CD4-positive, alpha-beta T cell (primary cell): ENCODE results near the gene ZFP14. TPM values are rescaled to one million over a fixed set of nuclear protein-coding genes. Genes with fewer than 3 reads are reported as not detected.

Source experiments
- ATAC-seq: fragments of 200-7000 bp; cut with Tn5 transposase; one replicate; pipeline ENCODE4 v1.10.0; 2022; ENCODE audit warnings: mild to moderate bottlenecking; ENCODE audit not compliant: poor library complexity
- CTCF ChIA-PET: fragments of 350-600 bp; sonication (Branson Sonifier 250); formaldehyde crosslinking; loops from one replicate; lab custom pipeline; 2021; ENCODE audit warnings: antibody characterized with exemption, inconsistent platforms; lab: Charles Lee
- POLR2A ChIA-PET: fragments of 350-600 bp; sonication (Branson Sonifier 250); formaldehyde crosslinking; loops from one replicate; lab custom pipeline; 2021; ENCODE audit warnings: antibody characterized with exemption, inconsistent platforms; lab: Charles Lee
- DNase-seq, 14 experiments: peaks; one replicate each; pipeline ENCODE4 v3.0.0-alpha.2; 2013 to 2020; ENCODE audit warnings: mixed read lengths in 2 of 14
- H3K27ac ChIP-seq, 2 donors: one replicate each; pipeline versions ENCODE4 v1.5.1 to v1.7.0; 2013; ENCODE audit warnings: low read length in 2 of 2, low read depth in 1 of 2, mild to moderate bottlenecking in 1 of 2
- H3K27me3 ChIP-seq, 2 experiments: 1 replicate in 1 of 2; 2 replicates in 1 of 2; pipeline versions ENCODE4 v1.6.1 to v1.7.0; 2013; ENCODE audit warnings: low read length in 2 of 2, control low read depth in 1 of 2, mild to moderate bottlenecking in 1 of 2, moderate library complexity in 1 of 2; ENCODE audit not compliant: insufficient read depth in 2 of 2, control insufficient read depth in 1 of 2
- H3K36me3 ChIP-seq: one replicate; pipeline ENCODE4 v1.6.1; 2013; ENCODE audit warnings: low read length, control low read depth; ENCODE audit not compliant: insufficient read depth
- H3K4me1 ChIP-seq: one replicate; pipeline ENCODE4 v1.6.1; 2013; ENCODE audit warnings: low read length, control low read depth; ENCODE audit not compliant: insufficient read depth
- H3K4me3 ChIP-seq: one replicate; pipeline ENCODE4 v1.5.1; 2013; ENCODE audit warnings: mild to moderate bottlenecking, low read length, moderate library complexity
- H3K9me3 ChIP-seq, 2 experiments: 1 replicate in 1 of 2; 2 replicates in 1 of 2; pipeline versions ENCODE4 v1.6.1 to v1.7.0; 2013; ENCODE audit warnings: low read length in 2 of 2, mild to moderate bottlenecking in 2 of 2, control low read depth in 1 of 2, moderate library complexity in 1 of 2; ENCODE audit not compliant: control insufficient read depth in 1 of 2, insufficient read depth in 1 of 2
- H3K27ac Mint-ChIP-seq: one replicate; pipeline ENCODE4 v1.8.0; 2020; ENCODE audit warnings: mixed read lengths
- H3K27me3 Mint-ChIP-seq: one replicate; pipeline ENCODE4 v1.8.0; 2021; ENCODE audit warnings: mixed read lengths
- H3K36me3 Mint-ChIP-seq: one replicate; pipeline ENCODE4 v1.8.0; 2021; ENCODE audit warnings: low read depth, mixed read lengths
- H3K4me1 Mint-ChIP-seq: one replicate; pipeline ENCODE4 v1.8.0; 2021; ENCODE audit warnings: low read depth, mixed read lengths
- H3K4me3 Mint-ChIP-seq: one replicate; pipeline ENCODE4 v1.8.0; 2020; ENCODE audit warnings: mild to moderate bottlenecking, mixed read lengths
- H3K9me3 Mint-ChIP-seq: one replicate; pipeline ENCODE4 v1.8.0; 2020; ENCODE audit warnings: mixed read lengths
- intact Hi-C, 2 experiments: fragments of 100-400 bp; cut with DNase I in 1 of 2; cut with micrococcal nuclease in 1 of 2; formaldehyde crosslinking; loops; one replicate each; pipeline versions ENCODE4 v1.15.1 to v1.9.0; 2023 to 2025; cut with DNase I, micrococcal nuclease
- total RNA-seq, 174 experiments: library from RNA in 2 of 174; stranded (reverse) in 2 of 174; gene quantifications; one replicate each; pipeline ENCODE4 v1.2.3 and lab custom pipeline; 2021 to 2026
- TF ChIP-seq, protein P1 (sequence below): fragments of 200-600 bp; IDR thresholded peaks from one replicate; pipeline ENCODE4 v1.8.0; 2022; ENCODE audit warnings: antibody characterized with exemption, mild to moderate bottlenecking

Gene ZFP14
- total RNA-seq, 2 experiments from 2014 or later, result 3.7 to 4.4 TPM

DNA sequence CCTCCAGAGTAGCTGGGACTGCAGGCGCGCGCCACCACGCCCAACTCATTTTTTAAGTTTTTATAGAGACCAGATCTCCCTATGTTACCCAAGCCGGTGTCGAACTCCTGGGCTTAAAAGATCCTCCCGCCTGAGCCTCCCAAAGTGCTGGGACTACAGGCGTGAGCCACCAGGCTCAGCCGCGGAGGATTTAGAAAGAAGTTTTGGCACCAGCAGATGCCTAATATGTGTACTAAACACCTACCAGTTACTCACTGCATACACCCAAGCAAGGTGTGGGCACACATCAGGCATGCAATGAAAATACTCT lies 464 bp upstream of the ZFP14 start:
- ChIA-PET POLR2A (interaction anchor here (0.8 to 2.9 kb wide), 11 partner anchors 110 to 1400 kb away, joined by 3 to 23 read pairs (median 5); partner anchors contain the start of genes ZNF146, ZNF260, ZNF382 and ZNF383), CTCF (interaction anchor here (1.4 kb wide), 1 partner anchor 470 kb away, joined by 7 read pairs; the partner anchor contains the start of gene ZNF345)
- H3K27me3 ChIP-seq, result no peaks in the 10 kb centered on the region
- Mint-ChIP-seq H3K4me1 (peaks cover 21% of the 10 kb centered on the region), H3K9me3 (peaks cover 6% of the 10 kb centered on the region), H3K27ac (peak overlapping the region; percentile 99), H3K36me3 (peaks cover 54% of the 10 kb centered on the region), H3K4me3 (peak overlapping the region; percentile 56), H3K27me3 (no peaks in the 10 kb centered on the region)
- peaks cover 10 to 20% of the 10 kb centered on the region in 2 experiments for H3K9me3 ChIP-seq
- peaks cover 18% of the 10 kb centered on the region for H3K4me1 ChIP-seq
- intact Hi-C loops, result loop anchor here (1.0 to 5.0 kb wide), 15 partner anchors 38 to 1093 kb away; partner anchors contain the start of genes ZNF568 (in 2 of the 2), ZNF829 (in 2 of the 2), ZFP82 (in 1 of the 2) and ZNF146 (in 1 of the 2)
- peak overlapping the region in 1 of 2 donors; percentile 74 for H3K27ac ChIP-seq
- DNase-seq, result no peak
- TF ChIP-seq, protein P1, sequence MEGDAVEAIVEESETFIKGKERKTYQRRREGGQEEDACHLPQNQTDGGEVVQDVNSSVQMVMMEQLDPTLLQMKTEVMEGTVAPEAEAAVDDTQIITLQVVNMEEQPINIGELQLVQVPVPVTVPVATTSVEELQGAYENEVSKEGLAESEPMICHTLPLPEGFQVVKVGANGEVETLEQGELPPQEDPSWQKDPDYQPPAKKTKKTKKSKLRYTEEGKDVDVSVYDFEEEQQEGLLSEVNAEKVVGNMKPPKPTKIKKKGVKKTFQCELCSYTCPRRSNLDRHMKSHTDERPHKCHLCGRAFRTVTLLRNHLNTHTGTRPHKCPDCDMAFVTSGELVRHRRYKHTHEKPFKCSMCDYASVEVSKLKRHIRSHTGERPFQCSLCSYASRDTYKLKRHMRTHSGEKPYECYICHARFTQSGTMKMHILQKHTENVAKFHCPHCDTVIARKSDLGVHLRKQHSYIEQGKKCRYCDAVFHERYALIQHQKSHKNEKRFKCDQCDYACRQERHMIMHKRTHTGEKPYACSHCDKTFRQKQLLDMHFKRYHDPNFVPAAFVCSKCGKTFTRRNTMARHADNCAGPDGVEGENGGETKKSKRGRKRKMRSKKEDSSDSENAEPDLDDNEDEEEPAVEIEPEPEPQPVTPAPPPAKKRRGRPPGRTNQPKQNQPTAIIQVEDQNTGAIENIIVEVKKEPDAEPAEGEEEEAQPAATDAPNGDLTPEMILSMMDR, result no peak
- no peak for ATAC-seq
- peak overlapping the region; percentile 77 for H3K4me3 ChIP-seq
- peaks cover 4% of the 10 kb centered on the region for H3K36me3 ChIP-seq

DNA sequence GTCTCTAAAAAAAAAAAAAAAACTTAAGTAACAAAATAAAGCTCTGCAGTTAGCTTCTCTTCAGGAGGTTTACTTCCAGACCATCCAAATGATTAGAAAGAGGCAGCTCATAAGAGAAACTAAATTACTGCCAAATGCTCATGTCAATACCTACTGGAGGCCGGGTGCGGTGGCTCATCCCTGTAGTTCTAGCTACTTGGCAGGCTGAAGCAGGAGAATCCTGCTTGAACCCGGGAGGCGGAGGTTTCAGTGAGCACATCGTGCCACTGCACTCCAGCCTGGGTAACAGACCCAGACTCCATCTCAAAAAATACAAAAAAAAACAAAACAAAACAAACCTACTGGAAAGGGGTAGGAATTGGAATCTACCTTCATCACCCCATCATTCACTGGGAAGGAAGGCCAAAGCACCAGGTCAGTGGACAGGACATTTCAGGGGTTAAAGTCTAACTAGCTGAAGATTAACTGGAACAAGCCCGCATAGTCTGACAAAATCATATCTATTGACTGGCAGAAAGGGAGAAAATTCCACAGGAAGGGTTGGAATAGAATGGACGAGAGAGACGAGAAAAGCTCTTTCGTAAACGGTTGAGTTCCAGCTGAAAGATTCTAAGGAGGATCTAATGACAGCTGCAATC lies 1.3 kb downstream of the ZFP14 start:
- H3K4me3 ChIP-seq, result no peak overlapping the region
- ATAC-seq (no peak), DNase-seq (no peak)
- CTCF ChIA-PET, result interaction anchor here (0.9 kb wide), 1 partner anchor 460 kb away, joined by 5 read pairs; the partner anchor contains the start of gene ZNF790
- H3K27me3 ChIP-seq, result no peaks in the 10 kb centered on the region
- peaks cover 18% of the 10 kb centered on the region for H3K4me1 ChIP-seq
- Mint-ChIP-seq H3K27me3 (no peaks in the 10 kb centered on the region), H3K4me3 (peak overlapping the region; percentile 98), H3K4me1 (peaks cover 21% of the 10 kb centered on the region), H3K27ac (peak overlapping the region; percentile 99), H3K36me3 (peaks cover 62% of the 10 kb centered on the region), H3K9me3 (peaks cover 2% of the 10 kb centered on the region)
- intact Hi-C loops, result loop anchor here (1.0 to 5.0 kb wide), 15 partner anchors 40 to 1095 kb away; partner anchors contain the start of genes ZNF568 (in 2 of the 2), ZNF829 (in 2 of the 2), ZFP82 (in 1 of the 2) and ZNF146 (in 1 of the 2)
- peaks cover 14 to 35% of the 10 kb centered on the region in 2 experiments for H3K9me3 ChIP-seq
- H3K36me3 ChIP-seq, result peaks cover 4% of the 10 kb centered on the region
- no peak overlapping the region for H3K27ac ChIP-seq
- POLR2A ChIA-PET, result interaction anchor here (0.6 to 2.9 kb wide), 8 partner anchors 24 to 1515 kb away, joined by 3 to 23 read pairs (median 6); partner anchors contain the start of genes ZNF146, ZNF260, ZNF383 and ZNF565
- TF ChIP-seq, protein P1, result no peak

DNA sequence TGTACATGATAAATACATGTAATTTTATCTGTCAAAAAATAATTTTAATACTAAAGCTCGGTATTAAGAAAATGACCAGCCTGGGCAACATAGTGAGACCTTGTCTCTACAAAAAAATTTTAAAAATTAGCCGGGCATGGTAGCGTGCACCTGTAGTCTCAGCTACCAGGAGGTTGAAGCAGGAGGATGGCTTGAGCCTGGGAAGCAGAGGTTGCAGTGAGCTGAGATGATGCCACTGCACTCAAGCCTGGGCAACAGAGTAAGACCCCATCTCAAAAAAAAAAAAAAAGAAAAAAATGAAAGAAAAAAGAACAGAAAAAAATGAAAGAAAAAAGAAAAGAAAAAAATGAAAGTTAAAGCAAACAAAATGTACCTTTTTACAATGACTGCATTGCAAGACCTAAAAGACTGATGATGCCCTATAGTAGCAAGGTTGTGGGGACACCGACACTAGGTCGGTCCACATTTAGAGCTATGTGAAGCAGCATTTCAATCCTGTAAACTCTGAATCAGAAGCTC lies 5.3 kb downstream of the ZFP14 start:
- Mint-ChIP-seq H3K36me3 (peaks cover 87% of the 10 kb centered on the region), H3K27ac (no peak overlapping the region), H3K27me3 (no peaks in the 10 kb centered on the region), H3K4me3 (no peak overlapping the region), H3K4me1 (peaks cover 22% of the 10 kb centered on the region), H3K9me3 (peaks cover 6% of the 10 kb centered on the region)
- no peak overlapping the region for H3K4me3 ChIP-seq
- intact Hi-C loops, result no loop called here
- CTCF ChIA-PET, result interaction anchor here (0.7 kb wide), 1 partner anchor 709 kb away, joined by 3 read pairs; no protein-coding TSS in a partner anchor
- DNase-seq (no peak), ATAC-seq (no peak)
- TF ChIP-seq, protein P1, result no peak
- H3K9me3 ChIP-seq, result peaks cover 35 to 48% of the 10 kb centered on the region in 2 experiments
- H3K27me3 ChIP-seq, result no peaks in the 10 kb centered on the region
- POLR2A ChIA-PET, result no interaction called here
- H3K36me3 ChIP-seq, result peaks cover 11% of the 10 kb centered on the region
- H3K27ac ChIP-seq, result no peak overlapping the region
- peaks cover 16% of the 10 kb centered on the region for H3K4me1 ChIP-seq
